Left ventricle myocardium inferior (tissue), 1 donor: ENCODE data around the gene VPS45. TPM values are rescaled to one million over a fixed set of nuclear protein-coding genes. Genes with fewer than 3 reads are reported as not detected.

Source experiments
- DNase-seq: peaks from one replicate; pipeline ENCODE4 v3.0.0-alpha.2; 2020
- H3K27ac ChIP-seq: fragments of 200-600 bp; replicated peaks from 2 replicates; pipeline ENCODE4 v1.8.0; 2021
- H3K27me3 ChIP-seq: fragments of 200-600 bp; 2 replicates; pipeline ENCODE4 v1.8.0; 2021; ENCODE audit warnings: low read depth
- H3K36me3 ChIP-seq: fragments of 200-600 bp; 2 replicates; pipeline ENCODE4 v1.8.0; 2021
- H3K4me1 ChIP-seq: fragments of 200-600 bp; 2 replicates; pipeline ENCODE4 v1.8.0; 2021
- H3K4me3 ChIP-seq: fragments of 200-600 bp; 2 replicates; pipeline ENCODE4 v1.8.0; 2021; ENCODE audit warnings: mild to moderate bottlenecking, moderate library complexity
- H3K9me3 ChIP-seq: fragments of 200-600 bp; replicated peaks from 2 replicates; pipeline ENCODE4 v1.8.0; 2021
- intact Hi-C: fragments of 100-400 bp; cut with micrococcal nuclease; formaldehyde crosslinking; loops from one replicate; pipeline ENCODE4 v1.11.0; 2022
- total RNA-seq: library from RNA; stranded (reverse); fragmentation: NEBNext Ultra II Directional; extraction: Animal tissue kit (Norgen Biotek cat#: 25700); gene quantifications from one replicate; pipeline ENCODE4 v1.2.1, GENCODE V29; 2021
- TF ChIP-seq, protein P1 (sequence below): fragments of 200-600 bp; IDR thresholded peaks from 2 replicates; pipeline ENCODE4 v1.8.0; 2021; ENCODE audit warnings: antibody characterized with exemption, mild to moderate bottlenecking, borderline replicate concordance
- donor health status: DM: no; HTN: yes; CAD: no; lungs with severe emphysema.

Gene VPS45
- total RNA-seq, 1 donor from 2014 or later = 54.4 TPM

DNA sequence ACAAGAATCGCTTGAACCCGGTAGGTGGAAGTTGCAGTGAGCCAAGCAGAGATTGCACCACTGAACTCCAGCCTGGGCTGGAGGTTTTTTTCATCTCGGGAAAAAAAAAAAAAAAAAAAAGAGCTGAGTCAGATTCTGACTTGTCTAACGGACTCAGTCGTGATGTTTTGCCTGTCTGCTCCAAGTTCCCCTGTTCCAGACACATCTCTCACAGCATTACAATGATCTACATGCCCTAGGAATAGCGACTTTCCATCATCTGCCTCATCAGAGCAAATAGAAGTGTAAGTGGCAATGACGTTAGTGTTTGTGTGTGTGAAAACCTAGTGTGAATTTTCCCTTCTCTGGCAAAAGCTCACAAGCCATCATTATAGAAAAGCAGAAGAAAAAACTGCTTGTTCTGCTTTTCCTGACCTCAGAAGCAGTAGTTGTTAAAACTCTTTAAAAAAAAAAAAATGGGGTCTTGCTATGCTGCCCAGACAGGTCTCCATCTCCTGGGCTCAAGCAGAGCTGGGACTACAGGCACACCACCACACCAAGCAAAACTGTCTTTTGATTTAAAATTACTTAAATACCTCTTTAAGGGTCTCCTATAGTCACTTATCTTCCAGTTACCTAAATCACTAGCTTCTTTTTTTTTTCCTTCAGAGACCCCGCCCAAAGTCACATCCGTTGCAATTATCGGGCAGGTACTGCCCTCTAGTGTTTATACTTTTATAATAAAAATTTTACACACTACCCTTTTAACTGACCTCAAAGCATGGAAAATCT, 119.4 kb downstream of the VPS45 start:
- peaks cover 14% of the 10 kb centered on the region for H3K4me1 ChIP-seq
- TF ChIP-seq, protein P1, sequence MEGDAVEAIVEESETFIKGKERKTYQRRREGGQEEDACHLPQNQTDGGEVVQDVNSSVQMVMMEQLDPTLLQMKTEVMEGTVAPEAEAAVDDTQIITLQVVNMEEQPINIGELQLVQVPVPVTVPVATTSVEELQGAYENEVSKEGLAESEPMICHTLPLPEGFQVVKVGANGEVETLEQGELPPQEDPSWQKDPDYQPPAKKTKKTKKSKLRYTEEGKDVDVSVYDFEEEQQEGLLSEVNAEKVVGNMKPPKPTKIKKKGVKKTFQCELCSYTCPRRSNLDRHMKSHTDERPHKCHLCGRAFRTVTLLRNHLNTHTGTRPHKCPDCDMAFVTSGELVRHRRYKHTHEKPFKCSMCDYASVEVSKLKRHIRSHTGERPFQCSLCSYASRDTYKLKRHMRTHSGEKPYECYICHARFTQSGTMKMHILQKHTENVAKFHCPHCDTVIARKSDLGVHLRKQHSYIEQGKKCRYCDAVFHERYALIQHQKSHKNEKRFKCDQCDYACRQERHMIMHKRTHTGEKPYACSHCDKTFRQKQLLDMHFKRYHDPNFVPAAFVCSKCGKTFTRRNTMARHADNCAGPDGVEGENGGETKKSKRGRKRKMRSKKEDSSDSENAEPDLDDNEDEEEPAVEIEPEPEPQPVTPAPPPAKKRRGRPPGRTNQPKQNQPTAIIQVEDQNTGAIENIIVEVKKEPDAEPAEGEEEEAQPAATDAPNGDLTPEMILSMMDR = peak; percentile 65
- H3K9me3 ChIP-seq = peaks cover 6% of the 10 kb centered on the region
- no peak for DNase-seq
- H3K27me3 ChIP-seq = no peaks in the 10 kb centered on the region
- H3K4me3 ChIP-seq = no peak overlapping the region
- intact Hi-C loops = no loop called here
- peak overlapping the region; percentile 45 for H3K27ac ChIP-seq
- H3K36me3 ChIP-seq = no peaks in the 10 kb centered on the region

DNA sequence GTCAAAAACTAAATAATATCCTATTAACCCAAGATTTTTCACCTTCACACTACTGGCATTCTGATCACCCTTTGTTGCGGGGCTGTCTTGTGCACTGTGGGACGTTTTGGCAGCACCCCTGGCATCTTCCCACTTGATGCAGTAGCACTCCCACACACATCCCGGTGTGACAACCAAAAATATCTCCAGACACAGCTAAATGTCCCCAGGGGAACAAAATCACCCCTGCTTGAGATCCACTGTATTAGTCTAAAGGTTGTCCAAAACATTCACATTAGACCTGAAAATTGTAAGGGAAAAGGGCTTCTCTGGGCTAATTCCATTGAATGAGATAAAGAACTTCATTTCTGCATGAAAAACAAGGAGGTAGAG, 120.0 kb downstream of the VPS45 start:
- TF ChIP-seq, protein P1 = peak; percentile 11
- Histone ChIP-seq H3K36me3 (no peaks in the 10 kb centered on the region), H3K9me3 (peaks cover 6% of the 10 kb centered on the region), H3K4me1 (peaks cover 14% of the 10 kb centered on the region), H3K27ac (peak overlapping the region; percentile 45), H3K4me3 (no peak overlapping the region), H3K27me3 (no peaks in the 10 kb centered on the region)
- no peak for DNase-seq
- intact Hi-C loops = no loop called here

DNA sequence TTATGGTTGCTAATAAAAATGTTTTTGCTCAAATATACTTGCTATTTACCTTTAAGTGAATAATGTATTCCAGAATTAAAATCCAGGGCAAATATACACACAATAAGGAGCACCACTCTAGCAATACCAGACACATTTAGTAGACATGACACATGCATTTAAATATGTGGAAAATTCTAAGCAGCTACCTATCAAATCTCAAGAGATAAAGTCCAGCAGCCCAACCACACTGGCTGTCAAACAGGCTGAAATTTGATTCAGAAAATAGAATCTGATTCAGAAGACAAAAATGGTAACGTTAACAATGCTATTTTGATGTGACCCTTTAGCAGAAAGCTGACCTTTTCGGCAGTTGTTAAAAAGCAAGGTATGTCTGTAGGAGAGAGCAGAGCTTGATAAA, 124.4 kb downstream of the VPS45 start:
- no peaks in the 10 kb centered on the region for H3K27me3 ChIP-seq
- H3K4me1 ChIP-seq = peaks cover 8% of the 10 kb centered on the region
- no peaks in the 10 kb centered on the region for H3K36me3 ChIP-seq
- peak overlapping the region; percentile 77 for H3K27ac ChIP-seq
- peaks cover 6% of the 10 kb centered on the region for H3K9me3 ChIP-seq
- H3K4me3 ChIP-seq = no peak overlapping the region
- TF ChIP-seq, protein P1 = no peak
- intact Hi-C loops = no loop called here
- no peak for DNase-seq

DNA sequence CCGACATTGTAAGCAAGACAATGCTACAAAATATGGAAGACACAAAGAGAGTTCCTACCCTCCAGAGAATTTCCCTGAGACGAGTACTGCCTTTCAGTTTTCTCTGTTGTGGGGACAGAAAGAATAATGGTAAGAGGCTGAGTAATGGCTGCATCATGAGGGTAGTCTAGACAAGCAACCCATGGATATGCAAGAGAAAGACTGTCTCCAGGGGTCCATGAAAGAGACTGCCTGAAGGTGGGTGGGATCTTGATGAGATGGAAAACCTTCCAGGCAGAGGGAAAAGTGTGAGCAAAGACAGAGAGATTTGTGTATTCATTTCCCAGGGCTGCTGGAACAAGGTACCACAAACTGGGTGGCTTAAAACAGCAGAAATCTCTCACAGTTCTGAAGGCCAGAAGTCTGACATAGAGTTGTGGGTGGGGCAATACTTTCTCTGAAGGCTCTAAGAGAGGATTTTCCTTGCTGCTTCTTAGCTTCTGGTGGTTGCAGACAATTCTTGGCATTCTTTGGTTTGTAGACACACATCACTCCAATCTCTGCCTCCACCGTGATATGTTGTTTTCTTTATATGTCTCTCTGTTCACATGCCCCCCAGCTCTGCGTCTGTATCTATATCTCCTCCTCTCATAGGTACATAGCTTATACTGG, 126.9 kb downstream of the VPS45 start:
- intact Hi-C loops = no loop called here
- no peak overlapping the region for H3K4me3 ChIP-seq
- TF ChIP-seq, protein P1 = no peak
- DNase-seq = no peak
- no peaks in the 10 kb centered on the region for H3K36me3 ChIP-seq
- no peaks in the 10 kb centered on the region for H3K4me1 ChIP-seq
- no peaks in the 10 kb centered on the region for H3K27me3 ChIP-seq
- peaks cover 6% of the 10 kb centered on the region for H3K9me3 ChIP-seq
- H3K27ac ChIP-seq = no peak overlapping the region

Other genes with a start within 250 kb of the VPS45 start
- 19.4 TPM for gene BOLA1, start 168.2 kb upstream of the VPS45 start, total RNA-seq
- 0.44 TPM for gene SV2A, start 149.9 kb upstream of the VPS45 start, total RNA-seq
- gene SF3B4, start 140.0 kb upstream of the VPS45 start, total RNA-seq = 25.3 TPM
- gene MTMR11, start 130.9 kb upstream of the VPS45 start, total RNA-seq = 4.9 TPM
- 23.8 TPM for gene OTUD7B, start 57.0 kb upstream of the VPS45 start, total RNA-seq
- gene PLEKHO1, start 82.1 kb downstream of the VPS45 start, total RNA-seq = 49.4 TPM
- 29.3 TPM for gene ANP32E, start 168.3 kb downstream of the VPS45 start, total RNA-seq
- 3.1 TPM for gene CA14, start 190.0 kb downstream of the VPS45 start, total RNA-seq
- gene APH1A, start 201.2 kb downstream of the VPS45 start, total RNA-seq = 49.3 TPM
- gene C1orf54, start 205.0 kb downstream of the VPS45 start, total RNA-seq = 9.0 TPM
- 8.7 TPM for gene CIART, start 214.8 kb downstream of the VPS45 start, total RNA-seq
- gene MRPS21, start 226.1 kb downstream of the VPS45 start, total RNA-seq = 72.5 TPM